PC-9 (cell line): Measurements from ENCODE around the gene GALNT9. TPM values are rescaled to one million over a fixed set of nuclear protein-coding genes. Genes with fewer than 3 reads are reported as not detected.

Experiments
- BruUV-seq: library from RNA; stranded (reverse); fragments of 400-500 nt; replicated peaks from 2 replicates; lab custom pipeline; 2021; lab: Mats Ljungman, UMichigan
- CTCF ChIA-PET: fragments of 300-600 bp; sonication (Branson Sonifier 250); formaldehyde crosslinking; loops from one replicate; lab custom pipeline; 2022; ENCODE audit warnings: antibody characterized with exemption; lab: Charles Lee
- POLR2A ChIA-PET: fragments of 300-600 bp; sonication (Branson Sonifier 250); formaldehyde crosslinking; loops from one replicate; lab custom pipeline; 2022; ENCODE audit warnings: antibody characterized with exemption; ENCODE audit not compliant: unreplicated experiment; lab: Charles Lee
- DNase-seq, 2 experiments: peaks; one replicate each; pipeline versions ENCODE4 v3.0.0 to v3.0.0-alpha.2; 2015 to 2022; ENCODE audit warnings: mixed read lengths in 1 of 2
- H2AFZ ChIP-seq: fragments of 200-600 bp; sonication (generic); 2 replicates; pipeline ENCODE4 v1.8.1; 2017; ENCODE audit warnings: antibody characterized with exemption
- H3F3A ChIP-seq: fragments of 200-600 bp; sonication (generic); 2 replicates; pipeline ENCODE4 v1.8.1; 2017; ENCODE audit warnings: antibody characterized with exemption, mild to moderate bottlenecking, low read depth; ENCODE audit not compliant: insufficient read depth
- H3K27ac ChIP-seq: fragments of 200-600 bp; sonication (generic); 2 replicates; pipeline ENCODE4 v1.6.1; 2016; ENCODE audit warnings: mixed run types
- H3K27me3 ChIP-seq: fragments of 200-600 bp; sonication (generic); 2 replicates; pipeline ENCODE4 v1.6.1; 2016; ENCODE audit warnings: low read depth, mixed run types; ENCODE audit not compliant: insufficient read depth
- H3K36me3 ChIP-seq: fragments of 200-600 bp; sonication (generic); 2 replicates; pipeline ENCODE4 v1.6.1; 2016; ENCODE audit warnings: low read depth, mixed run types
- H3K4me1 ChIP-seq: fragments of 200-600 bp; sonication (generic); replicated peaks from 2 replicates; pipeline ENCODE4 v1.6.1; 2016; ENCODE audit warnings: mixed run types; ENCODE audit not compliant: insufficient read depth
- H3K4me2 ChIP-seq: fragments of 200-600 bp; sonication (generic); 2 replicates; pipeline ENCODE4 v1.6.1; 2017; ENCODE audit warnings: mixed run types
- H3K4me3 ChIP-seq: fragments of 200-600 bp; sonication (generic); 2 replicates; pipeline ENCODE4 v1.6.1; 2016; ENCODE audit warnings: mixed run types
- H3K79me2 ChIP-seq: fragments of 200-600 bp; sonication (generic); 2 replicates; pipeline ENCODE4 v1.6.1; 2017; ENCODE audit warnings: low read depth, mixed run types
- H3K9me2 ChIP-seq: fragments of 200-600 bp; sonication (generic); 2 replicates; pipeline ENCODE4 v1.8.1; 2017; ENCODE audit warnings: mild to moderate bottlenecking; ENCODE audit not compliant: insufficient read depth
- H3K9me3 ChIP-seq: fragments of 200-600 bp; sonication (generic); 2 replicates; pipeline ENCODE4 v1.8.1; 2016; ENCODE audit warnings: low read depth; ENCODE audit not compliant: insufficient read depth
- H4K20me1 ChIP-seq: fragments of 200-600 bp; sonication (generic); 2 replicates; pipeline ENCODE4 v1.8.1; 2017; ENCODE audit not compliant: insufficient read depth
- EZH2 ChIP-seq: fragments of 200-600 bp; sonication (generic); IDR thresholded peaks from 2 replicates; pipeline ENCODE4 v1.8.0; 2017; ENCODE audit warnings: antibody characterized with exemption, low read depth
- intact Hi-C: fragments of 100-400 bp; cut with micrococcal nuclease; formaldehyde crosslinking; loops from one replicate; pipeline ENCODE4 v1.10.0; 2022; ENCODE audit not compliant: unreplicated experiment
- total RNA-seq: library from RNA; stranded (reverse); gene quantifications from 2 replicates; pipeline ENCODE4 v1.2.3, GENCODE V29; 2021
- TF ChIP-seq, protein P1 (sequence below): fragments of 200-600 bp; sonication (generic); conservative IDR thresholded peaks from 2 replicates; pipeline ENCODE4 v1.6.1; 2017; ENCODE audit warnings: mixed run types, antibody characterized with exemption, mild to moderate bottlenecking, moderate library complexity

Gene GALNT9
- total RNA-seq, 1 experiment from 2014 or later = 11.2 TPM

DNA sequence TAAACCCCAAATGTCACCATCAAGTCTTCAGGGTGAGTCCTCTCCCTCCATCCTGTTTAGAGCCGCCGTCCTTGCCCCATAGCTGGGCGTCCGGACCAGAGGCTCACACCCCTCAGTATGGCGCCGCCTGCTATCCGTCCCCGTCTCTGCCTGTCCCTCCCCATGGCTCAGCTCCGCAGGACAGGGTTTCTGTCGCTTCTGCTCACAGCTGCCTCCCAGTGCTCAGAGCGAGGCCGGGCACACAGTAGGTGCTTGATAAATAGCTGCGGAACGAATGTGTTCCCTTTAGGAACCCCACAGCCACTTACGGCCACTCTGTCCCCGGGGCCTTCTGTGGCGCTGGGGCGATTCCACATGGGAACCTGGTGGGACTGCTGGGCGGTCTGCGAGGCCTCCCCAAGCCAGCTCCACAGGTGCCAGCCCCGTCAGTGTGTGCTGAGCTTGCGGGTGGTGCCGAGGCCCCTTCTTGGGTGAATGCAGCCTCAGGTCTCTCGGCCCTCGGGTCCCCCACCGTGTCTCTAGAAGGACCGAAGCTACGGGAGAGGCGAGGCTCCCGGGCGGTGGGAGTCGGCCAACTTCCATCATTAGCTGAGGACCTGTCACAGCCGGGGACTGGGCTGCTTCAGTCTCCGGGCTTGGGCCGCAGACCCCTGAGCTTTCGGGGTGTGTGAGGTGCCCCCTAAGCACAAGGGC is 122.2 kb downstream of the GALNT9 start:
- intact Hi-C loops = no loop called here
- Histone ChIP-seq H4K20me1 (no peaks in the 10 kb centered on the region), H3K4me2 (no peak overlapping the region), H3K36me3 (no peaks in the 10 kb centered on the region), H3K79me2 (no peaks in the 10 kb centered on the region), H3K27me3 (peaks cover 95% of the 10 kb centered on the region), H3K4me3 (no peak overlapping the region), H3K4me1 (no peaks in the 10 kb centered on the region), H3F3A (no peaks in the 10 kb centered on the region), H3K9me2 (no peaks in the 10 kb centered on the region), H2AFZ (no peak overlapping the region), H3K27ac (no peak overlapping the region), H3K9me3 (no peaks in the 10 kb centered on the region)
- BruUV-seq = no TSS peak
- POLR2A ChIA-PET = interaction anchor here (0.6 kb wide), 1 partner anchor 44 kb away, joined by 4 read pairs; no protein-coding TSS in a partner anchor
- no peak for DNase-seq
- TF ChIP-seq, protein P1, sequence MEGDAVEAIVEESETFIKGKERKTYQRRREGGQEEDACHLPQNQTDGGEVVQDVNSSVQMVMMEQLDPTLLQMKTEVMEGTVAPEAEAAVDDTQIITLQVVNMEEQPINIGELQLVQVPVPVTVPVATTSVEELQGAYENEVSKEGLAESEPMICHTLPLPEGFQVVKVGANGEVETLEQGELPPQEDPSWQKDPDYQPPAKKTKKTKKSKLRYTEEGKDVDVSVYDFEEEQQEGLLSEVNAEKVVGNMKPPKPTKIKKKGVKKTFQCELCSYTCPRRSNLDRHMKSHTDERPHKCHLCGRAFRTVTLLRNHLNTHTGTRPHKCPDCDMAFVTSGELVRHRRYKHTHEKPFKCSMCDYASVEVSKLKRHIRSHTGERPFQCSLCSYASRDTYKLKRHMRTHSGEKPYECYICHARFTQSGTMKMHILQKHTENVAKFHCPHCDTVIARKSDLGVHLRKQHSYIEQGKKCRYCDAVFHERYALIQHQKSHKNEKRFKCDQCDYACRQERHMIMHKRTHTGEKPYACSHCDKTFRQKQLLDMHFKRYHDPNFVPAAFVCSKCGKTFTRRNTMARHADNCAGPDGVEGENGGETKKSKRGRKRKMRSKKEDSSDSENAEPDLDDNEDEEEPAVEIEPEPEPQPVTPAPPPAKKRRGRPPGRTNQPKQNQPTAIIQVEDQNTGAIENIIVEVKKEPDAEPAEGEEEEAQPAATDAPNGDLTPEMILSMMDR = no peak
- no peak for TF ChIP-seq EZH2
- CTCF ChIA-PET = no interaction called here

DNA sequence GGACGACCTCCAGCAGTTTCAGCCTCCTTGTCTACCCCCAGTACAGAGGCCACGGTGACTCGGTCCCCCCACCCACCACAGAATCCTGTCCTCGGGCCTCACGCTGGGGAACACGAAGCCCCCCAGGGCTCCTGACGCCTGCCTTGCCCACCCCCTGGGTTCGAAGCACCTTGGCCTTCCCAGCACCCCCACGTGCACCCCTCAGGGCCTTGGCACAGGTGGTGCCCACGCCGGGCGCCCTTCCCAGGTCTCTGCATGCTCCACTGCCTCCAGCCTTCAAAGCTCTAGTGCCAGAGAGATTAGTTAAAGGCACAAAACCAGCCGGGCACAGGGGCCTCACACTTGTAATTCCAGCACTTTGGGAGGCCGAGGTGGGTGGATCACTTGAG is 123.3 kb downstream of the GALNT9 start:
- H3K27ac ChIP-seq = no peak overlapping the region
- H3K79me2 ChIP-seq = no peaks in the 10 kb centered on the region
- H3K9me3 ChIP-seq = no peaks in the 10 kb centered on the region
- no TSS peak for BruUV-seq
- H2AFZ ChIP-seq = no peak overlapping the region
- H3K4me3 ChIP-seq = no peak overlapping the region
- ChIA-PET CTCF (interaction anchor here (0.6 to 0.7 kb wide), 2 partner anchors 20 to 233 kb away, joined by 4 to 13 read pairs; no protein-coding TSS in a partner anchor), POLR2A (no interaction called here)
- intact Hi-C loops = no loop called here
- H3K4me1 ChIP-seq = no peaks in the 10 kb centered on the region
- H3K27me3 ChIP-seq = peaks cover 99% of the 10 kb centered on the region
- no peaks in the 10 kb centered on the region for H3K36me3 ChIP-seq
- no peak for DNase-seq
- H3F3A ChIP-seq = no peaks in the 10 kb centered on the region
- H3K4me2 ChIP-seq = no peak overlapping the region
- 0 out of 2 replicates have a peak, but pooled peaks cover 3% of the 10 kb centered on the region for H4K20me1 ChIP-seq
- no peak for TF ChIP-seq EZH2
- TF ChIP-seq, protein P1 = no peak
- no peaks in the 10 kb centered on the region for H3K9me2 ChIP-seq

DNA sequence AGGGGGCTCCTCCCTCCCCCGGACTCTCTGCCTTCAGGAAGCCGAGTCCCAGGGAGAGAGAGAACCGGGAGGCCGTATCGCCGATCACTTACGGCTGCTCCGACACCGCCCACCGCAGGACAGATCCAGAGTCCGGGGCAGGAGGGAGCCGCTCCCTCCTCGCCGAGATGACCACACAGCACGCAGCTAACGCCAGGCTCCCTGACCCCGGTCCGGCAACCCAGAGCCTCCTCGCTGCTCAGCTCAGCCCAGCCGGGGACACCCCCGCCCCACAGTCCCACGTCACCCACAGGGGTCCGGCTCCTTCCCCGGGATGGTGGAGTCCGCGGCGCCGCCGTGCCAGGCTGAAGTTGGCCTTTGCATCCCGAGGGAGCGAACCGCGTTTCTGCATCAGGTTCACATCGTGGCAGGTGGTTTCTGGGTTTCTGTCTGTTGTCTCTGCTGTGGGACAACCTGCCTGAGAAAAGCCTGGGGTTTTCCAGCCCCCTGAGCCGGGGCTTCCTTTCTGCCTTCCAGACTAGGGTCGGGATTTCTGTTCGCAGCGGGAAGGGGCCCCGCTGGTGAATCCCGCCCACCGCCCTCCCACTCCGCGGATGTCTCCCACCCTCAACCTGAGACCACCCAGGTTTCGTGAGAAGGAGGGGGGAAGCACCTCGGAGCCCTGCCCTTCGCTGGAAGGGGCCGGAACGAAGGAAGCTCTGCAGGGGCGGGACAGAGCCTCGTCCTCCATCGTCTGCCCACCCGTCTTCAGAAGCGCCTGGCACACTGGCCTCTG is 123.9 kb downstream of the GALNT9 start:
- no peaks in the 10 kb centered on the region for H3K79me2 ChIP-seq
- H3K27me3 ChIP-seq = peaks cover 99% of the 10 kb centered on the region
- no peak overlapping the region for H2AFZ ChIP-seq
- no peaks in the 10 kb centered on the region for H3K36me3 ChIP-seq
- DNase-seq = no peak
- H3K9me2 ChIP-seq = no peaks in the 10 kb centered on the region
- ChIA-PET CTCF (interaction anchor here (0.6 to 0.7 kb wide), 2 partner anchors 20 to 232 kb away, joined by 4 to 13 read pairs; no protein-coding TSS in a partner anchor), POLR2A (no interaction called here)
- intact Hi-C loops = no loop called here
- 0 out of 2 replicates have a peak, but pooled peaks cover 3% of the 10 kb centered on the region for H4K20me1 ChIP-seq
- no peak for TF ChIP-seq EZH2
- TF ChIP-seq, protein P1 = no peak
- no peak overlapping the region for H3K4me2 ChIP-seq
- no peak overlapping the region for H3K27ac ChIP-seq
- H3K4me3 ChIP-seq = no peak overlapping the region
- no peaks in the 10 kb centered on the region for H3F3A ChIP-seq
- no peaks in the 10 kb centered on the region for H3K9me3 ChIP-seq
- BruUV-seq = no TSS peak
- no peaks in the 10 kb centered on the region for H3K4me1 ChIP-seq
